SK-N-SH (cell line): ENCODE measurements around the gene MCM10.

Experiments used
- CHD2 ChIP-seq: fragments of 150-350 bp; IDR thresholded peaks from 2 replicates; pipeline ENCODE4 v1.6.1; 2018; ENCODE audit warnings: low read length; ENCODE audit not compliant: partially characterized antibody
- FOSL2 ChIP-seq: IDR thresholded peaks from 2 replicates; pipeline ENCODE4 v1.4.0; 2012; ENCODE audit warnings: low read depth, mild to moderate bottlenecking, moderate library complexity, borderline replicate concordance
- GATA2 ChIP-seq: sonication (generic); formaldehyde crosslinking; IDR thresholded peaks from 2 replicates; pipeline ENCODE4 v1.5.0; 2020; ENCODE audit warnings: mild to moderate bottlenecking, missing genetic modification reagents
- POLR2AphosphoS5 ChIP-seq: IDR thresholded peaks from 2 replicates; pipeline ENCODE4 v1.6.1; 2012; ENCODE audit warnings: low read depth, low read length
- SIN3A ChIP-seq: IDR thresholded peaks from 2 replicates; pipeline ENCODE4 v1.6.1; 2012; ENCODE audit warnings: low read depth, mild to moderate bottlenecking, low read length, moderate library complexity, borderline replicate concordance
- SMC3 ChIP-seq: IDR thresholded peaks from 2 replicates; pipeline ENCODE4 v1.6.1; 2012; ENCODE audit warnings: low read depth, low read length, improper control_type of control experiment
- TAF1 ChIP-seq: IDR thresholded peaks from 2 replicates; pipeline ENCODE4 v1.6.1; 2012; ENCODE audit warnings: low read depth, mild to moderate bottlenecking, low read length, moderate library complexity, borderline replicate concordance
- YY1 ChIP-seq: IDR thresholded peaks from 2 replicates; pipeline ENCODE4 v1.4.0; 2012; ENCODE audit warnings: low read depth, mild to moderate bottlenecking
- TF ChIP-seq, protein P1 (sequence below): fragments of 200-600 bp; sonication (generic); IDR thresholded peaks from 2 replicates; pipeline ENCODE4 v1.6.1; 2017; ENCODE audit warnings: antibody characterized with exemption, mild to moderate bottlenecking, moderate library complexity
- TF ChIP-seq, protein P2 (sequence below): IDR thresholded peaks from 2 replicates; pipeline ENCODE4; 2012
- TF ChIP-seq, protein P3 (sequence below): IDR thresholded peaks from 2 replicates; pipeline ENCODE4 v1.6.1; 2012; ENCODE audit warnings: mild to moderate bottlenecking, low read depth, low read length, moderate library complexity

DNA sequence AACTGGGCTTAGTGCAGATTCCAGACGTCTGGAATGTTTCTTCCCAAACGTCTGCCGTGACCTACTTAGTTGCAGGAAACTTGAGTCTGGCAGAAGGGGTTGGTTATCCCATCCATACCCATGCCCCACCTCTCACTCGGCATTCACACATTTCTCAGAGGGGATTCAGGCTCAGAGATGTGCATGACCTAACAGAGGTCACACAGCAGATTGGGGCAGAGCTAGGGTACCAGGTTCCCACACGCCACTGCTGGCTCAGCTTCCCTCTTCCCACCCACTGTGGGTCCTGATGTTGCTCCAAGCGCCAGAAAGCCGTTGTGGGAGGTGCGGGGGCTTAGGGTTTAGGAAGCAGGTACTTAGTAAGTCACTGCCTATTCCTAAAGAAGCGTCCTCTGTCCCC, 69.8 kb downstream of the MCM10 start:
- TF ChIP-seq, protein P1, sequence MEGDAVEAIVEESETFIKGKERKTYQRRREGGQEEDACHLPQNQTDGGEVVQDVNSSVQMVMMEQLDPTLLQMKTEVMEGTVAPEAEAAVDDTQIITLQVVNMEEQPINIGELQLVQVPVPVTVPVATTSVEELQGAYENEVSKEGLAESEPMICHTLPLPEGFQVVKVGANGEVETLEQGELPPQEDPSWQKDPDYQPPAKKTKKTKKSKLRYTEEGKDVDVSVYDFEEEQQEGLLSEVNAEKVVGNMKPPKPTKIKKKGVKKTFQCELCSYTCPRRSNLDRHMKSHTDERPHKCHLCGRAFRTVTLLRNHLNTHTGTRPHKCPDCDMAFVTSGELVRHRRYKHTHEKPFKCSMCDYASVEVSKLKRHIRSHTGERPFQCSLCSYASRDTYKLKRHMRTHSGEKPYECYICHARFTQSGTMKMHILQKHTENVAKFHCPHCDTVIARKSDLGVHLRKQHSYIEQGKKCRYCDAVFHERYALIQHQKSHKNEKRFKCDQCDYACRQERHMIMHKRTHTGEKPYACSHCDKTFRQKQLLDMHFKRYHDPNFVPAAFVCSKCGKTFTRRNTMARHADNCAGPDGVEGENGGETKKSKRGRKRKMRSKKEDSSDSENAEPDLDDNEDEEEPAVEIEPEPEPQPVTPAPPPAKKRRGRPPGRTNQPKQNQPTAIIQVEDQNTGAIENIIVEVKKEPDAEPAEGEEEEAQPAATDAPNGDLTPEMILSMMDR: no peak
- TF ChIP-seq POLR2AphosphoS5 (no peak), FOSL2 (no peak), TAF1 (no peak), YY1 (no peak), GATA2 (no peak), SIN3A (no peak), CHD2 (no peak), SMC3 (no peak)
- TF ChIP-seq, protein P2, sequence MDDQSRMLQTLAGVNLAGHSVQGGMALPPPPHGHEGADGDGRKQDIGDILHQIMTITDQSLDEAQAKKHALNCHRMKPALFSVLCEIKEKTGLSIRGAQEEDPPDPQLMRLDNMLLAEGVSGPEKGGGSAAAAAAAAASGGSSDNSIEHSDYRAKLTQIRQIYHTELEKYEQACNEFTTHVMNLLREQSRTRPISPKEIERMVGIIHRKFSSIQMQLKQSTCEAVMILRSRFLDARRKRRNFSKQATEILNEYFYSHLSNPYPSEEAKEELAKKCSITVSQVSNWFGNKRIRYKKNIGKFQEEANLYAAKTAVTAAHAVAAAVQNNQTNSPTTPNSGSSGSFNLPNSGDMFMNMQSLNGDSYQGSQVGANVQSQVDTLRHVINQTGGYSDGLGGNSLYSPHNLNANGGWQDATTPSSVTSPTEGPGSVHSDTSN: no peak
- TF ChIP-seq, protein P3, sequence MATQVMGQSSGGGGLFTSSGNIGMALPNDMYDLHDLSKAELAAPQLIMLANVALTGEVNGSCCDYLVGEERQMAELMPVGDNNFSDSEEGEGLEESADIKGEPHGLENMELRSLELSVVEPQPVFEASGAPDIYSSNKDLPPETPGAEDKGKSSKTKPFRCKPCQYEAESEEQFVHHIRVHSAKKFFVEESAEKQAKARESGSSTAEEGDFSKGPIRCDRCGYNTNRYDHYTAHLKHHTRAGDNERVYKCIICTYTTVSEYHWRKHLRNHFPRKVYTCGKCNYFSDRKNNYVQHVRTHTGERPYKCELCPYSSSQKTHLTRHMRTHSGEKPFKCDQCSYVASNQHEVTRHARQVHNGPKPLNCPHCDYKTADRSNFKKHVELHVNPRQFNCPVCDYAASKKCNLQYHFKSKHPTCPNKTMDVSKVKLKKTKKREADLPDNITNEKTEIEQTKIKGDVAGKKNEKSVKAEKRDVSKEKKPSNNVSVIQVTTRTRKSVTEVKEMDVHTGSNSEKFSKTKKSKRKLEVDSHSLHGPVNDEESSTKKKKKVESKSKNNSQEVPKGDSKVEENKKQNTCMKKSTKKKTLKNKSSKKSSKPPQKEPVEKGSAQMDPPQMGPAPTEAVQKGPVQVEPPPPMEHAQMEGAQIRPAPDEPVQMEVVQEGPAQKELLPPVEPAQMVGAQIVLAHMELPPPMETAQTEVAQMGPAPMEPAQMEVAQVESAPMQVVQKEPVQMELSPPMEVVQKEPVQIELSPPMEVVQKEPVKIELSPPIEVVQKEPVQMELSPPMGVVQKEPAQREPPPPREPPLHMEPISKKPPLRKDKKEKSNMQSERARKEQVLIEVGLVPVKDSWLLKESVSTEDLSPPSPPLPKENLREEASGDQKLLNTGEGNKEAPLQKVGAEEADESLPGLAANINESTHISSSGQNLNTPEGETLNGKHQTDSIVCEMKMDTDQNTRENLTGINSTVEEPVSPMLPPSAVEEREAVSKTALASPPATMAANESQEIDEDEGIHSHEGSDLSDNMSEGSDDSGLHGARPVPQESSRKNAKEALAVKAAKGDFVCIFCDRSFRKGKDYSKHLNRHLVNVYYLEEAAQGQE: no peak
